ENCODE measurements around the gene ATP8B4. TPM values are rescaled to one million over a fixed set of nuclear protein-coding genes. Genes with fewer than 3 reads are reported as not detected.

Gene ATP8B4
- total RNA-seq, 1 donor from 2014 or later, result 45.8 TPM

- no peaks in the 10 kb centered on the region for H3K27me3 Mint-ChIP-seq (ENCODE audit: unreplicated experiment)
- TF ChIP-seq CTCF (IDR thresholded peaks at IDR 0.05; ENCODE audit: unreplicated experiment), result no peak
These were observed 228.3 kb downstream of the ATP8B4 start for GRCh38 chr15:49890689-49891088.

GRCh38 chr15:49889536-49889935 lies 229.5 kb downstream of the ATP8B4 start:
- no peak overlapping the region for H3K4me3 Mint-ChIP-seq (ENCODE audit: unreplicated experiment)
- H3K4me1 Mint-ChIP-seq (ENCODE audit: unreplicated experiment), result no peaks in the 10 kb centered on the region
- H3K36me3 Mint-ChIP-seq (ENCODE audit: low read depth, unreplicated experiment), result peaks cover 19% of the 10 kb centered on the region
- H3K27me3 Mint-ChIP-seq (ENCODE audit: unreplicated experiment), result no peaks in the 10 kb centered on the region
- DNase-seq (ENCODE audit: low spot score), result no peak
- no peak overlapping the region for H3K27ac Mint-ChIP-seq (ENCODE audit: unreplicated experiment)
- H3K9me3 Mint-ChIP-seq (ENCODE audit: unreplicated experiment), result no peaks in the 10 kb centered on the region
- no peak for TF ChIP-seq CTCF (IDR thresholded peaks at IDR 0.05; ENCODE audit: unreplicated experiment)

More at GRCh38 chr15:49890689-49891088, 228.3 kb downstream of the ATP8B4 start:
- H3K36me3 Mint-ChIP-seq (ENCODE audit: low read depth, unreplicated experiment), result peaks cover 18% of the 10 kb centered on the region
- no peak overlapping the region for H3K27ac Mint-ChIP-seq (ENCODE audit: unreplicated experiment)
- DNase-seq (ENCODE audit: low spot score), result no peak
- H3K9me3 Mint-ChIP-seq (ENCODE audit: unreplicated experiment), result no peaks in the 10 kb centered on the region
- no peaks in the 10 kb centered on the region for H3K4me1 Mint-ChIP-seq (ENCODE audit: unreplicated experiment)
- no peak overlapping the region for H3K4me3 Mint-ChIP-seq (ENCODE audit: unreplicated experiment)

GRCh38 chr15:49888734-49889133 lies 230.3 kb downstream of the ATP8B4 start:
- peaks cover 19% of the 10 kb centered on the region for H3K36me3 Mint-ChIP-seq (ENCODE audit: low read depth, unreplicated experiment)
- H3K9me3 Mint-ChIP-seq (ENCODE audit: unreplicated experiment), result no peaks in the 10 kb centered on the region
- TF ChIP-seq CTCF (IDR thresholded peaks at IDR 0.05; ENCODE audit: unreplicated experiment), result no peak
- no peaks in the 10 kb centered on the region for H3K27me3 Mint-ChIP-seq (ENCODE audit: unreplicated experiment)
- H3K4me3 Mint-ChIP-seq (ENCODE audit: unreplicated experiment), result no peak overlapping the region
- no peak for DNase-seq (ENCODE audit: low spot score)
- no peaks in the 10 kb centered on the region for H3K4me1 Mint-ChIP-seq (ENCODE audit: unreplicated experiment)
- no peak overlapping the region for H3K27ac Mint-ChIP-seq (ENCODE audit: unreplicated experiment)

GRCh38 chr15:49888323-49888693 lies 230.7 kb downstream of the ATP8B4 start:
- no peaks in the 10 kb centered on the region for H3K27me3 Mint-ChIP-seq (ENCODE audit: unreplicated experiment)
- H3K36me3 Mint-ChIP-seq (ENCODE audit: low read depth, unreplicated experiment), result peaks cover 19% of the 10 kb centered on the region
- TF ChIP-seq CTCF (IDR thresholded peaks at IDR 0.05; ENCODE audit: unreplicated experiment), result no peak
- H3K4me1 Mint-ChIP-seq (ENCODE audit: unreplicated experiment), result no peaks in the 10 kb centered on the region
- no peak for DNase-seq (ENCODE audit: low spot score)
- no peak overlapping the region for H3K4me3 Mint-ChIP-seq (ENCODE audit: unreplicated experiment)
- no peaks in the 10 kb centered on the region for H3K9me3 Mint-ChIP-seq (ENCODE audit: unreplicated experiment)
- H3K27ac Mint-ChIP-seq (ENCODE audit: unreplicated experiment), result no peak overlapping the region

- no peak for DNase-seq (ENCODE audit: low spot score)
- no peaks in the 10 kb centered on the region for H3K27me3 Mint-ChIP-seq (ENCODE audit: unreplicated experiment)
- no peak overlapping the region for H3K27ac Mint-ChIP-seq (ENCODE audit: unreplicated experiment)
- H3K4me1 Mint-ChIP-seq (ENCODE audit: unreplicated experiment), result no peaks in the 10 kb centered on the region
- no peak overlapping the region for H3K4me3 Mint-ChIP-seq (ENCODE audit: unreplicated experiment)
- peaks cover 19% of the 10 kb centered on the region for H3K36me3 Mint-ChIP-seq (ENCODE audit: low read depth, unreplicated experiment)
- TF ChIP-seq CTCF (IDR thresholded peaks at IDR 0.05; ENCODE audit: unreplicated experiment), result no peak
- H3K9me3 Mint-ChIP-seq (ENCODE audit: unreplicated experiment), result no peaks in the 10 kb centered on the region
These were observed 231.2 kb downstream of the ATP8B4 start for GRCh38 chr15:49887659-49888322.
